PFSK-1 (cell line): ENCODE measurements around the gene RPAIN.

Source experiments
- FOXP2 ChIP-seq: optimal IDR thresholded peaks from 2 replicates; pipeline ENCODE3; 2011; ENCODE audit warnings: borderline replicate concordance, control low read depth, inconsistent platforms; ENCODE audit not compliant: insufficient read depth; ENCODE audit errors: extremely low read length, extremely low read depth
- POLR2AphosphoS5 ChIP-seq: IDR thresholded peaks from 2 replicates; pipeline ENCODE4 v1.6.1; 2012; ENCODE audit warnings: low read depth, mild to moderate bottlenecking, control low read depth, low read length, moderate library complexity
- REST ChIP-seq, 2 experiments: IDR thresholded peaks; 2 replicates each; pipeline versions ENCODE4 v1.6.1 to v1.8.0; 2011 to 2012; ENCODE audit warnings: low read depth in 2 of 2, low read length in 2 of 2, control low read depth in 1 of 2, inconsistent platforms in 1 of 2, mild to moderate bottlenecking in 1 of 2, moderate library complexity in 1 of 2; ENCODE audit not compliant: insufficient read depth in 1 of 2
- SIN3A ChIP-seq: IDR thresholded peaks from 2 replicates; pipeline ENCODE4 v1.6.1; 2012; ENCODE audit warnings: mild to moderate bottlenecking, low read length, moderate library complexity, borderline replicate concordance; ENCODE audit not compliant: insufficient read depth
- TAF1 ChIP-seq: IDR thresholded peaks from 2 replicates; pipeline ENCODE4 v1.6.1; 2012; ENCODE audit warnings: low read length, control low read depth, borderline replicate concordance; ENCODE audit not compliant: insufficient read depth

Gene RPAIN

GRCh38 chr17:5437721-5438317, 17.8 kb downstream of the RPAIN start:
- no peak for TF ChIP-seq TAF1
- no peak for TF ChIP-seq FOXP2
- TF ChIP-seq POLR2AphosphoS5: no peak
- no peak for TF ChIP-seq SIN3A

GRCh38 chr17:5438716-5439445, 18.9 kb downstream of the RPAIN start, which contains the start of gene C1QBP:
Gene C1QBP, minus strand, starts transcription at chr17:5439155. Its CDS starts 82 bp downstream, at chr17:5439073.
- TF ChIP-seq FOXP2: peak; percentile 59
- peak; percentile 88; the same call in 1 of the 2 replicates for TF ChIP-seq TAF1
- peak; percentile 86 for TF ChIP-seq POLR2AphosphoS5
- peak in 1 of 2 experiments; percentile 69; a peak in 2 of 4 replicates for TF ChIP-seq REST (IDR thresholded peaks at IDR 0.05; ENCODE audit: insufficient read depth in 1 of 2, low read depth in 2 of 2, low read length in 2 of 2)
- TF ChIP-seq SIN3A: peak; percentile 58; the same call in 1 of the 2 replicates

- no peak for TF ChIP-seq TAF1
- TF ChIP-seq POLR2AphosphoS5: no peak
- TF ChIP-seq SIN3A: no peak
- TF ChIP-seq REST (IDR thresholded peaks at IDR 0.05; ENCODE audit: insufficient read depth in 1 of 2, low read depth in 2 of 2, low read length in 2 of 2): no peak
- TF ChIP-seq FOXP2: no peak
These were observed 19.4 kb downstream of the RPAIN start for GRCh38 chr17:5439446-5439764.

- TF ChIP-seq TAF1 (no peak), SIN3A (no peak)
These were observed 23.7 kb downstream of the RPAIN start for GRCh38 chr17:5443728-5444127.

- TF ChIP-seq REST (IDR thresholded peaks at IDR 0.05; ENCODE audit: insufficient read depth in 1 of 2, low read depth in 2 of 2, low read length in 2 of 2): no peak
- no peak for TF ChIP-seq POLR2AphosphoS5
These were observed 24.2 kb downstream of the RPAIN start for GRCh38 chr17:5444209-5444608.

GRCh38 chr17:5446786-5447185, 26.8 kb downstream of the RPAIN start:
- TF ChIP-seq FOXP2: no peak
- no peak for TF ChIP-seq SIN3A
- no peak for TF ChIP-seq TAF1
- TF ChIP-seq REST (IDR thresholded peaks at IDR 0.05; ENCODE audit: insufficient read depth in 1 of 2, low read depth in 2 of 2, low read length in 2 of 2): no peak
- no peak for TF ChIP-seq POLR2AphosphoS5
